ENCODE measurements around the gene TMEM235.

- TF ChIP-seq CTCF (IDR thresholded peaks at IDR 0.05; ENCODE audit: low read depth, low read length, missing input control) (no peak), ATF3 (IDR thresholded peaks at IDR 0.05) (no peak), MAX (IDR thresholded peaks at IDR 0.05) (no peak), YY1 (IDR thresholded peaks at IDR 0.05) (no peak), RAD21 (IDR thresholded peaks at IDR 0.05) (no peak), HNF4A (conservative IDR thresholded peaks at IDR 0.05) (peak in 1 of 2 donors; percentile 30), EGR1 (IDR thresholded peaks at IDR 0.05; ENCODE audit: low read depth in 2 of 2) (no peak), REST (IDR thresholded peaks at IDR 0.05) (no peak), TAF1 (conservative IDR thresholded peaks at IDR 0.05) (no peak), GABPA (IDR thresholded peaks at IDR 0.05 in 1 of 2, conservative IDR thresholded peaks at IDR 0.05 in 1 of 2) (no peak)
These were observed 49.9 kb downstream of the TMEM235 start for GRCh38 chr17:78281249-78281845.

All from liver (tissue), 3 donors.